GM12873 (cell line): ENCODE measurements around the gene HCK.

Source experiments
- TF ChIP-seq, protein P1 (sequence below): IDR thresholded peaks from 2 replicates; pipeline ENCODE4 v1.5.1; 2012; ENCODE audit warnings: low read depth, mild to moderate bottlenecking, moderate library complexity, low read length, control low read depth; ENCODE audit not compliant: insufficient read depth; ENCODE audit errors: missing control alignments

Gene HCK

DNA sequence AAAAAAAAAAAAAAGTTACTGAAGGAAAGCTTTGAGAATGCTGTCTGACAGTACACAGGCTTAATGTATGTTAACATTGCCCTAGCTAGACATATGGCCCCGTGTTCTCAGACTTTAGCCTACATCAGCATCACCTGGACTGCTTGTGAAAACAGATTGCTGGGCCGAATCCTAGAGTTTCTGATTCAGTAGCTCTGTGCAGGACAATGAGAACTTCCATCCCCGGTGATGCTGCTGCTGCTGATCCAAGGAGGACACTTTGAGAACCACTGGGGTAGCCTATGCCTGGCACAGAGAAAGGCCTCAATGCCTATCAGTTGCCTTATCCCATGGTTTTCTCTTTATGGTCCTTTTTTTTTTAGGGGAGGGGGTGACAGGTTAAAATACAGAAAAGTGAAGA, 1.6 kb downstream of the HCK start:
- TF ChIP-seq, protein P1, sequence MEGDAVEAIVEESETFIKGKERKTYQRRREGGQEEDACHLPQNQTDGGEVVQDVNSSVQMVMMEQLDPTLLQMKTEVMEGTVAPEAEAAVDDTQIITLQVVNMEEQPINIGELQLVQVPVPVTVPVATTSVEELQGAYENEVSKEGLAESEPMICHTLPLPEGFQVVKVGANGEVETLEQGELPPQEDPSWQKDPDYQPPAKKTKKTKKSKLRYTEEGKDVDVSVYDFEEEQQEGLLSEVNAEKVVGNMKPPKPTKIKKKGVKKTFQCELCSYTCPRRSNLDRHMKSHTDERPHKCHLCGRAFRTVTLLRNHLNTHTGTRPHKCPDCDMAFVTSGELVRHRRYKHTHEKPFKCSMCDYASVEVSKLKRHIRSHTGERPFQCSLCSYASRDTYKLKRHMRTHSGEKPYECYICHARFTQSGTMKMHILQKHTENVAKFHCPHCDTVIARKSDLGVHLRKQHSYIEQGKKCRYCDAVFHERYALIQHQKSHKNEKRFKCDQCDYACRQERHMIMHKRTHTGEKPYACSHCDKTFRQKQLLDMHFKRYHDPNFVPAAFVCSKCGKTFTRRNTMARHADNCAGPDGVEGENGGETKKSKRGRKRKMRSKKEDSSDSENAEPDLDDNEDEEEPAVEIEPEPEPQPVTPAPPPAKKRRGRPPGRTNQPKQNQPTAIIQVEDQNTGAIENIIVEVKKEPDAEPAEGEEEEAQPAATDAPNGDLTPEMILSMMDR, result no peak

- TF ChIP-seq, protein P1, result no peak
Observed at GRCh38 chr20:32056708-32057483, 4.9 kb downstream of the HCK start.

- TF ChIP-seq, protein P1, result no peak
Observed at GRCh38 chr20:32057656-32058184, 5.7 kb downstream of the HCK start.

DNA sequence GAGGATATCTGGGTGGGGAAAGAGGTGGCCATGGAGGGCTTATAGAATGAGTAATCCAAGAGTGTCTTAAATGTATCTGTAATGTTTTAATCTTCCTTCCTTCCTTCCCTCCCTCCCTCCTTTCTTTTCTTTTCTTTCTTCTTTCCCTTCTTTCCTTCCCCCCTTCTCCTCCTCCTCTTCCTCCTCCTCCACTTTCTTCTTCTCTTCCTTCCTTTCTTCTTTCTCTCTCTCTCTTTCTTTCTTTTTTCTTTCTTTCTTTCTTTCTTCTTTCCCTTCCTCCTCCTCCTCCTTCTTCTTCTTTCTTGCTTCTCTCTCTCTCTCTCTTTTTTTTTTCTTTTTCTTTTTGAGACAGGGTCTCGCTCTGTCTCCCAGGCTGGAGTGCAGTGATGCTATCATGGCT, 7.1 kb downstream of the HCK start:
- TF ChIP-seq, protein P1, result no peak

- TF ChIP-seq, protein P1, result no peak
Observed at GRCh38 chr20:32062776-32063170, 10.7 kb downstream of the HCK start.

- TF ChIP-seq, protein P1, result no peak
Observed at GRCh38 chr20:32063695-32064094, 11.7 kb downstream of the HCK start.

DNA sequence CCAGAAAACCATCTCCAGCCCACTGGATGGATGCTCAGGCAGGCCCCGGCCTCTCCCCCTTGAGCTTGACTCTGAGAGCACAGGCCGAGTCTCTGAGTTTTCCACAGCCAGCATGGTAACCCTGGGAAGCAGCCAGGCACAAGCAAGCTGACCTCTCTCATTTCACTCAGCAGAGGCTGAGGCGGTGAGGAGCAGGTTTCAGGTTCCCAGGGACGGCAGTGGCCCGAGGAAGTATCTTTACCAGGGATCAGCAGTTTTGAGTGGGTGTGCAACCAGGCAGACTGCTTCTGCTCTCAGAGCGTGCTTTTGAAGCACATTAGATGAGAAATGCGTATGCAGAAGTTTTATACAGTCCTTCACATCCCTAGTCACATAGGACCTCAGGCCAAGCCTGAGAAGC, 12.6 kb downstream of the HCK start:
- TF ChIP-seq, protein P1, result no peak
